GM12892 (cell line): ENCODE results near the gene C1orf35.

ENCODE experiments used
- POLR2AphosphoS5 ChIP-seq: IDR thresholded peaks from 2 replicates; pipeline ENCODE4 v1.6.1; 2011; ENCODE audit warnings: low read depth, low read length, control low read depth
- TAF1 ChIP-seq: IDR thresholded peaks from 2 replicates; pipeline ENCODE4 v1.6.1; 2011; ENCODE audit warnings: low read depth, mild to moderate bottlenecking, control low read depth, low read length, borderline replicate concordance

DNA sequence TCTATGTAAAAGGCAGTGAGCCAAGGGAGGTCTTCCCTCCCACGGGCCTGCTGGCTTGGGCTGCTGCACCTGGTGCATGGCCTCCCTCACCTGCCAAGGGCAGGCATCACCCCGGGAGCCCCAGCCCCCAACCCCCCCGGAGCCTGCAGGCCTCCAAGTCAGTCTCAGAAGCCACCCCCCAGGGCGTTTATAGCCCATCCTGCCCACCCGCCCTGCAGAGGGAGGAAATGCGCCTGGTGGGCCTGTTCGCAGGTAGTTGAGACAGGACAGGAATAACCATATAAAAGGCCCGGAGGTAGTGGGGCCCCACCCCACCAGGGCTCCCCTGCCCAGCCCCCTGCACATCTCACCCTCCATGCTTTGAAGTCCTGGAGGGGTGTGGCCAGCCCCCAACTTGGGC is 38.8 kb downstream of the C1orf35 start:
- no peak for TF ChIP-seq TAF1
- no peak for TF ChIP-seq POLR2AphosphoS5
